A673 (cell line): ENCODE results near the gene PKDREJ.

ENCODE experiments used
- EZH2 ChIP-seq: fragments of 200-600 bp; sonication (generic); IDR thresholded peaks from 2 replicates; pipeline ENCODE4 v1.6.1; 2017; ENCODE audit warnings: borderline replicate concordance, low read depth, mild to moderate bottlenecking, mixed read lengths, antibody characterized with exemption, low read length; ENCODE audit not compliant: poor library complexity, severe bottlenecking
- TF ChIP-seq, protein P1 (sequence below): fragments of 300-800, 200-600 bp; sonication (generic); conservative IDR thresholded peaks from 2 replicates; pipeline ENCODE4 v1.5.1; 2017; ENCODE audit warnings: low read depth, mild to moderate bottlenecking, antibody characterized with exemption, low read length, moderate library complexity, mixed read lengths

- TF ChIP-seq, protein P1, sequence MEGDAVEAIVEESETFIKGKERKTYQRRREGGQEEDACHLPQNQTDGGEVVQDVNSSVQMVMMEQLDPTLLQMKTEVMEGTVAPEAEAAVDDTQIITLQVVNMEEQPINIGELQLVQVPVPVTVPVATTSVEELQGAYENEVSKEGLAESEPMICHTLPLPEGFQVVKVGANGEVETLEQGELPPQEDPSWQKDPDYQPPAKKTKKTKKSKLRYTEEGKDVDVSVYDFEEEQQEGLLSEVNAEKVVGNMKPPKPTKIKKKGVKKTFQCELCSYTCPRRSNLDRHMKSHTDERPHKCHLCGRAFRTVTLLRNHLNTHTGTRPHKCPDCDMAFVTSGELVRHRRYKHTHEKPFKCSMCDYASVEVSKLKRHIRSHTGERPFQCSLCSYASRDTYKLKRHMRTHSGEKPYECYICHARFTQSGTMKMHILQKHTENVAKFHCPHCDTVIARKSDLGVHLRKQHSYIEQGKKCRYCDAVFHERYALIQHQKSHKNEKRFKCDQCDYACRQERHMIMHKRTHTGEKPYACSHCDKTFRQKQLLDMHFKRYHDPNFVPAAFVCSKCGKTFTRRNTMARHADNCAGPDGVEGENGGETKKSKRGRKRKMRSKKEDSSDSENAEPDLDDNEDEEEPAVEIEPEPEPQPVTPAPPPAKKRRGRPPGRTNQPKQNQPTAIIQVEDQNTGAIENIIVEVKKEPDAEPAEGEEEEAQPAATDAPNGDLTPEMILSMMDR, result no peak
- TF ChIP-seq EZH2, result no peak
Observed at GRCh38 chr22:46251816-46252380, 11.2 kb downstream of the PKDREJ start.
